Neural cell (in vitro differentiated cells): ENCODE data around the gene IL17RD. TPM values are rescaled to one million over a fixed set of nuclear protein-coding genes. Genes with fewer than 3 reads are reported as not detected.

Experiments
- H2AFZ ChIP-seq: fragments of 200-600, 300-800 bp; sonication (generic), shearing (Covaris generic); 2 replicates; pipeline ENCODE4 v1.6.0; 2014; ENCODE audit warnings: low read depth, mild to moderate bottlenecking, antibody characterized with exemption, low read length, moderate library complexity
- H3F3A ChIP-seq: fragments of 200-600 bp; shearing (Covaris generic); 2 replicates; pipeline ENCODE4 v1.6.1; 2016; ENCODE audit warnings: mild to moderate bottlenecking, moderate library complexity, mixed read lengths, antibody characterized with exemption, low read length; ENCODE audit not compliant: insufficient read depth, poor library complexity, severe bottlenecking
- H3K27ac ChIP-seq: fragments of 200-600, 300-800 bp; sonication (generic), shearing (Covaris generic); 2 replicates; pipeline ENCODE4 v1.5.1; 2014; ENCODE audit warnings: mild to moderate bottlenecking, low read length, moderate library complexity
- H3K27me3 ChIP-seq: fragments of 300-800, 200-600 bp; sonication (generic), shearing (Covaris generic); 2 replicates; pipeline ENCODE4 v1.6.0; 2014; ENCODE audit warnings: mild to moderate bottlenecking, low read depth, low read length, moderate library complexity; ENCODE audit not compliant: insufficient read depth
- H3K36me3 ChIP-seq: fragments of 300-800, 200-600 bp; sonication (generic), shearing (Covaris generic); 2 replicates; pipeline ENCODE4 v1.5.1; 2014; ENCODE audit warnings: mild to moderate bottlenecking, antibody characterized with exemption, low read length, moderate library complexity; ENCODE audit not compliant: insufficient read depth
- H3K4me2 ChIP-seq: fragments of 300-800, 200-600 bp; sonication (generic), shearing (Covaris generic); 2 replicates; pipeline ENCODE4 v1.6.0; 2014; ENCODE audit warnings: mild to moderate bottlenecking, low read length
- H3K4me3 ChIP-seq: fragments of 300-800, 200-600 bp; sonication (generic), shearing (Covaris generic); 2 replicates; pipeline ENCODE4 v1.5.1; 2014; ENCODE audit warnings: mild to moderate bottlenecking, low read length, moderate library complexity
- H3K79me2 ChIP-seq: fragments of 200-600 bp; shearing (Covaris generic); replicated peaks from 2 replicates; pipeline ENCODE4 v1.6.0; 2014; ENCODE audit warnings: mild to moderate bottlenecking, low read length, moderate library complexity; ENCODE audit not compliant: insufficient read depth
- H3K9ac ChIP-seq: fragments of 300-800, 200-600 bp; sonication (generic), shearing (Covaris generic); 2 replicates; pipeline ENCODE4 v1.6.1; 2016; ENCODE audit warnings: mild to moderate bottlenecking, low read length, mixed read lengths
- H3K9me2 ChIP-seq: fragments of 200-600 bp; shearing (Covaris generic); 2 replicates; pipeline ENCODE4 v1.6.1; 2016; ENCODE audit warnings: mild to moderate bottlenecking, low read length, mixed read lengths; ENCODE audit not compliant: insufficient read depth
- H3K9me3 ChIP-seq: fragments of 200-600, 300-800 bp; sonication (generic), shearing (Covaris generic); 2 replicates; pipeline ENCODE4 v1.6.1; 2016; ENCODE audit warnings: mild to moderate bottlenecking, mixed run types, low read length, moderate library complexity, mixed read lengths
- H4K20me1 ChIP-seq: fragments of 200-600 bp; shearing (Covaris generic); 2 replicates; pipeline ENCODE4 v1.6.1; 2016; ENCODE audit warnings: mild to moderate bottlenecking, mixed run types; ENCODE audit not compliant: insufficient read depth
- EP300 ChIP-seq: fragments of 450-650 bp; conservative IDR thresholded peaks from 2 replicates; pipeline ENCODE4 v1.6.1; 2014; ENCODE audit warnings: antibody characterized with exemption, mild to moderate bottlenecking, moderate library complexity; ENCODE audit not compliant: poor library complexity, severe bottlenecking
- EZH2 ChIP-seq: fragments of 200-600, 300-800 bp; shearing (Covaris generic), sonication (generic); IDR thresholded peaks from 2 replicates; pipeline ENCODE4 v1.6.1; 2014; ENCODE audit warnings: antibody characterized with exemption, low read length, borderline replicate concordance, mild to moderate bottlenecking; ENCODE audit not compliant: insufficient read depth, poor library complexity, severe bottlenecking
- MXI1 ChIP-seq: fragments of 450-650 bp; conservative IDR thresholded peaks from 2 replicates; pipeline ENCODE4 v1.6.1; 2014; ENCODE audit warnings: antibody characterized with exemption, mild to moderate bottlenecking; ENCODE audit not compliant: poor library complexity, severe bottlenecking
- POLR2AphosphoS5 ChIP-seq: IDR thresholded peaks from 2 replicates; pipeline ENCODE4 v1.6.1; 2012
- RAD21 ChIP-seq: fragments of 450-650 bp; conservative IDR thresholded peaks from 2 replicates; pipeline ENCODE4 v1.6.1; 2014; ENCODE audit warnings: antibody characterized with exemption, mild to moderate bottlenecking, moderate library complexity
- SMC3 ChIP-seq: fragments of 450-650 bp; conservative IDR thresholded peaks from 2 replicates; pipeline ENCODE4 v1.6.1; 2014; ENCODE audit warnings: antibody characterized with exemption, mild to moderate bottlenecking, moderate library complexity; ENCODE audit not compliant: poor library complexity
- TAF1 ChIP-seq: IDR thresholded peaks from 2 replicates; pipeline ENCODE4 v1.6.1; 2012; ENCODE audit warnings: low read depth
- polyA plus RNA-seq: library from polyadenylated mRNA; depleted of rRNA; stranded (reverse); fragments of >200 nt; gene quantifications from 2 replicates; pipeline ENCODE4 v1.2.3, GENCODE V29; 2014
- TF ChIP-seq, protein P1 (sequence below): fragments of 450-650 bp; IDR thresholded peaks from 2 replicates; pipeline ENCODE4 v1.5.1; 2014; ENCODE audit warnings: antibody characterized with exemption, mild to moderate bottlenecking, moderate library complexity; ENCODE audit not compliant: poor library complexity, severe bottlenecking
- TF ChIP-seq, protein P2 (sequence below): IDR thresholded peaks from 2 replicates; pipeline ENCODE4 v1.6.1; 2012; ENCODE audit warnings: borderline replicate concordance

Gene IL17RD
- polyA plus RNA-seq, 1 donor from 2014 or later = 14.8 TPM

DNA sequence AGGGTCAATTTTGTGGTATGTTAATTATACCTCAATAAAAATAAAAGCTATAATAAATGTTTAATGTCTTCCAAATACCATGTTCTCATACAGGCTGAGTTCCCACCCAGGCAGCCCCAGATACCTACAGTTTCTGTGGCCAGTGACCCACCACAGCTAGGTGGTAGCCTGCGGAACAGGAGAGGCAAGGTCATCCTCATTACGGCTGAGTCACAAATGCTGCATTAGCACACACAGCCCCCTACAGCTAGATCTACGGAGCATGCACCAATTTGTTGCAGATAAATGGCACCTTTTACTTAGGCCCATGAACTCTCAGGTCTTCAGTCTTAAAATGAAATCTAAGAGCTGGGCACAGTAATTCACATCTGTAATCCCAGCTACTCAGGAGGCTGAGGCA is 99.6 kb downstream of the IL17RD start:
- H3K4me3 ChIP-seq = no peak overlapping the region
- H3K27ac ChIP-seq = no peak overlapping the region
- no peaks in the 10 kb centered on the region for H3K9me2 ChIP-seq
- no peak overlapping the region for H3K4me2 ChIP-seq
- no peaks in the 10 kb centered on the region for H3F3A ChIP-seq
- TF ChIP-seq TAF1 = no peak
- H3K27me3 ChIP-seq = no peaks in the 10 kb centered on the region
- no peak overlapping the region for H3K9ac ChIP-seq
- no peaks in the 10 kb centered on the region for H4K20me1 ChIP-seq
- H3K79me2 ChIP-seq = no peaks in the 10 kb centered on the region
- H2AFZ ChIP-seq = no peak overlapping the region
- H3K9me3 ChIP-seq = no peaks in the 10 kb centered on the region
- H3K36me3 ChIP-seq = no peaks in the 10 kb centered on the region

DNA sequence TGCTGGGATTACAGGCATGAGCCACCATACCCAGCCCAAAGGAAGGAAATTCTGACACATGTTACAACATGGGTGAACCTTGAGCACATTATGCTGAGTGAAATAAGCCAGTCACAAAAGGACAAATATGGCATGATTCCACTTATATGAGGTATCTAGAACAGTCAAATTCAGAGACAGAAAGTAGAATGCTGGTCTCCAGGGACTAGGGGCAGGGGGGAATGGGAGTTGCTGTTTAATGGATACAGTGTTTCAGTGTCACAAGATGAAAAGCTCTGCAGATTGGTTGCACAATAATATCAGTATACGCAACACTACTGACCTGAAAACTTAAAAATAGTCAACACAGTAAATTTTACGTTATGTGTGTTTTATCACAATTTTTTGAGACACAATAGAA is 100.6 kb downstream of the IL17RD start:
- TF ChIP-seq, protein P1, sequence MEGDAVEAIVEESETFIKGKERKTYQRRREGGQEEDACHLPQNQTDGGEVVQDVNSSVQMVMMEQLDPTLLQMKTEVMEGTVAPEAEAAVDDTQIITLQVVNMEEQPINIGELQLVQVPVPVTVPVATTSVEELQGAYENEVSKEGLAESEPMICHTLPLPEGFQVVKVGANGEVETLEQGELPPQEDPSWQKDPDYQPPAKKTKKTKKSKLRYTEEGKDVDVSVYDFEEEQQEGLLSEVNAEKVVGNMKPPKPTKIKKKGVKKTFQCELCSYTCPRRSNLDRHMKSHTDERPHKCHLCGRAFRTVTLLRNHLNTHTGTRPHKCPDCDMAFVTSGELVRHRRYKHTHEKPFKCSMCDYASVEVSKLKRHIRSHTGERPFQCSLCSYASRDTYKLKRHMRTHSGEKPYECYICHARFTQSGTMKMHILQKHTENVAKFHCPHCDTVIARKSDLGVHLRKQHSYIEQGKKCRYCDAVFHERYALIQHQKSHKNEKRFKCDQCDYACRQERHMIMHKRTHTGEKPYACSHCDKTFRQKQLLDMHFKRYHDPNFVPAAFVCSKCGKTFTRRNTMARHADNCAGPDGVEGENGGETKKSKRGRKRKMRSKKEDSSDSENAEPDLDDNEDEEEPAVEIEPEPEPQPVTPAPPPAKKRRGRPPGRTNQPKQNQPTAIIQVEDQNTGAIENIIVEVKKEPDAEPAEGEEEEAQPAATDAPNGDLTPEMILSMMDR = no peak
- TF ChIP-seq RAD21 (no peak), MXI1 (no peak), SMC3 (no peak), POLR2AphosphoS5 (no peak), EZH2 (no peak), TAF1 (no peak), EP300 (no peak)
- TF ChIP-seq, protein P2, sequence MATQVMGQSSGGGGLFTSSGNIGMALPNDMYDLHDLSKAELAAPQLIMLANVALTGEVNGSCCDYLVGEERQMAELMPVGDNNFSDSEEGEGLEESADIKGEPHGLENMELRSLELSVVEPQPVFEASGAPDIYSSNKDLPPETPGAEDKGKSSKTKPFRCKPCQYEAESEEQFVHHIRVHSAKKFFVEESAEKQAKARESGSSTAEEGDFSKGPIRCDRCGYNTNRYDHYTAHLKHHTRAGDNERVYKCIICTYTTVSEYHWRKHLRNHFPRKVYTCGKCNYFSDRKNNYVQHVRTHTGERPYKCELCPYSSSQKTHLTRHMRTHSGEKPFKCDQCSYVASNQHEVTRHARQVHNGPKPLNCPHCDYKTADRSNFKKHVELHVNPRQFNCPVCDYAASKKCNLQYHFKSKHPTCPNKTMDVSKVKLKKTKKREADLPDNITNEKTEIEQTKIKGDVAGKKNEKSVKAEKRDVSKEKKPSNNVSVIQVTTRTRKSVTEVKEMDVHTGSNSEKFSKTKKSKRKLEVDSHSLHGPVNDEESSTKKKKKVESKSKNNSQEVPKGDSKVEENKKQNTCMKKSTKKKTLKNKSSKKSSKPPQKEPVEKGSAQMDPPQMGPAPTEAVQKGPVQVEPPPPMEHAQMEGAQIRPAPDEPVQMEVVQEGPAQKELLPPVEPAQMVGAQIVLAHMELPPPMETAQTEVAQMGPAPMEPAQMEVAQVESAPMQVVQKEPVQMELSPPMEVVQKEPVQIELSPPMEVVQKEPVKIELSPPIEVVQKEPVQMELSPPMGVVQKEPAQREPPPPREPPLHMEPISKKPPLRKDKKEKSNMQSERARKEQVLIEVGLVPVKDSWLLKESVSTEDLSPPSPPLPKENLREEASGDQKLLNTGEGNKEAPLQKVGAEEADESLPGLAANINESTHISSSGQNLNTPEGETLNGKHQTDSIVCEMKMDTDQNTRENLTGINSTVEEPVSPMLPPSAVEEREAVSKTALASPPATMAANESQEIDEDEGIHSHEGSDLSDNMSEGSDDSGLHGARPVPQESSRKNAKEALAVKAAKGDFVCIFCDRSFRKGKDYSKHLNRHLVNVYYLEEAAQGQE = no peak
- no peaks in the 10 kb centered on the region for H3K9me3 ChIP-seq
- H2AFZ ChIP-seq = no peak overlapping the region
- H3K9me2 ChIP-seq = no peaks in the 10 kb centered on the region
- H3K27me3 ChIP-seq = no peaks in the 10 kb centered on the region
- no peaks in the 10 kb centered on the region for H3F3A ChIP-seq
- H3K27ac ChIP-seq = no peak overlapping the region
- no peaks in the 10 kb centered on the region for H3K36me3 ChIP-seq
- no peak overlapping the region for H3K4me2 ChIP-seq
- no peaks in the 10 kb centered on the region for H4K20me1 ChIP-seq
- H3K79me2 ChIP-seq = no peaks in the 10 kb centered on the region
- no peak overlapping the region for H3K4me3 ChIP-seq
- H3K9ac ChIP-seq = no peak overlapping the region

DNA sequence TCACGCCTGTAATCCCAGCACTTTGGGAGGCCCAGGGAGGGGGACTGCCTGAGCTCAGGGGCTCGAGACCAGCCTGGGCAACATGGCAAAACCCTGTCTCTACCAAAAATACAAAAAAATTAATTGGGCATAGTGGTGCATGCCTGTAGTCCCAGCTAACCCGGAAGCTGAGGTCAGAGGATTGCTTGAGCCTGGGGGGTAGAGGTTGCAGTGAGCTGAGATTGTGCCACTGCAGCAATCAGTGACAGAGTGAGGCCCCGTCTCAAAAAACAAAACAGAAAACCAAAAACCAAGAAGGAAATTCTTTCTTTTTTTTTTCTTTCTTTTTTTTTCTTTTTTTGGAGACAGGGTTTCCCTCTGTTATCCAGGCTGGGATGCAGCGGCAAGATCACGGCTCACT is 101.2 kb downstream of the IL17RD start:
- Histone ChIP-seq H3F3A (no peaks in the 10 kb centered on the region), H2AFZ (no peak overlapping the region), H3K27ac (no peak overlapping the region), H3K9me3 (no peaks in the 10 kb centered on the region), H3K9ac (no peak overlapping the region), H3K79me2 (no peaks in the 10 kb centered on the region), H4K20me1 (no peaks in the 10 kb centered on the region), H3K36me3 (no peaks in the 10 kb centered on the region), H3K9me2 (no peaks in the 10 kb centered on the region), H3K4me3 (no peak overlapping the region), H3K4me2 (no peak overlapping the region), H3K27me3 (no peaks in the 10 kb centered on the region)
- TF ChIP-seq RAD21 (no peak), SMC3 (no peak), TAF1 (no peak), EZH2 (no peak), POLR2AphosphoS5 (no peak), MXI1 (no peak), EP300 (no peak)
- TF ChIP-seq, protein P1 = no peak
- TF ChIP-seq, protein P2 = no peak
